HG03045 (cell line): ENCODE results near the gene HFM1.

ENCODE experiments used
- ATAC-seq: cut with Tn5 transposase; IDR thresholded peaks from one replicate; pipeline ENCODE4 v1.9.1; 2021; ENCODE audit warnings: mild to moderate bottlenecking, moderate library complexity; ENCODE audit not compliant: unreplicated experiment

Gene HFM1

GRCh38 chr1:91261655-91262054, 143.0 kb downstream of the HFM1 start:
- no peak for ATAC-seq

- no peak for ATAC-seq
Observed at GRCh38 chr1:91245435-91245834, 159.2 kb downstream of the HFM1 start.

GRCh38 chr1:91244737-91245136, 159.9 kb downstream of the HFM1 start:
- no peak for ATAC-seq

GRCh38 chr1:91243171-91243570, 161.5 kb downstream of the HFM1 start:
- ATAC-seq, result no peak

- no peak for ATAC-seq
Observed at GRCh38 chr1:91234181-91234580, 170.5 kb downstream of the HFM1 start.

- no peak for ATAC-seq
Observed at GRCh38 chr1:91226741-91227140, 177.9 kb downstream of the HFM1 start.

GRCh38 chr1:91224878-91225277, 179.8 kb downstream of the HFM1 start:
- ATAC-seq, result no peak

GRCh38 chr1:91221017-91221416, 183.6 kb downstream of the HFM1 start:
- ATAC-seq, result no peak

GRCh38 chr1:91217911-91218310, 186.7 kb downstream of the HFM1 start:
- no peak for ATAC-seq
